ENCODE results near the gene ATG12. TPM values are rescaled to one million over a fixed set of nuclear protein-coding genes. Genes with fewer than 3 reads are reported as not detected.

ATG12 gene
- total and polyA plus RNA-seq, 2 experiments from 2014 or later, result 66.0 to 85.7 TPM

DNA sequence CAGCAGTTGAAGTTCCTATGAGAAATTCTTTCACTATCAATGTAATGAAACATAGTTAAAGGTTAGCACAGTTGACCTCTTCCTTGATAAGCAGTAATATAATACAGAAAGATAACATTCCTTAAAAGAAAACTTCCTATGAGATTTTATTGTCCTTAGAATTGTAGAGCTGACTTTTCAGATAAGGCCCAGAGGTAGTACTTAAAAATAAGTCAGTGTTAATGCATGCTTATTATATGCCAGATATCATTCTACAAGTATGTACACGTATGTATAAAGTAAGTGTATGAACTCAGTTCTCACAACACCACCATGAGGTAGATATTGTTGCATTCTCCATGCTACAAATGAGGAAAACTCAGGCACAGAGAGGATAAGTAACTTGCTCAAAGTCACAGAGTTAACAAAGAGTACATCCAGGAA is 15.7 kb upstream of the ATG12 start:
- Histone ChIP-seq H3K79me2 (peaks cover 99% of the 10 kb centered on the region), H3K4me3 (no peak overlapping the region), H3K27ac (peak overlapping the region; percentile 7), H3K4me2 (peak overlapping the region; percentile 37), H3K9me2 (replicated peaks; ENCODE audit: insufficient read depth) (no peaks in the 10 kb centered on the region), H3K36me3 (replicated peaks; ENCODE audit: insufficient read depth, low read depth) (no peaks in the 10 kb centered on the region), H3K27me3 (no peaks in the 10 kb centered on the region), H4K20me1 (ENCODE audit: insufficient read depth, poor library complexity, severe bottlenecking) (peaks cover 30% of the 10 kb centered on the region), H3K4me1 (ENCODE audit: insufficient read depth) (peaks cover 24% of the 10 kb centered on the region), H2AFZ (no peak overlapping the region), H3K9me3 (ENCODE audit: low read depth) (no peaks in the 10 kb centered on the region)
- TF ChIP-seq, protein P1, sequence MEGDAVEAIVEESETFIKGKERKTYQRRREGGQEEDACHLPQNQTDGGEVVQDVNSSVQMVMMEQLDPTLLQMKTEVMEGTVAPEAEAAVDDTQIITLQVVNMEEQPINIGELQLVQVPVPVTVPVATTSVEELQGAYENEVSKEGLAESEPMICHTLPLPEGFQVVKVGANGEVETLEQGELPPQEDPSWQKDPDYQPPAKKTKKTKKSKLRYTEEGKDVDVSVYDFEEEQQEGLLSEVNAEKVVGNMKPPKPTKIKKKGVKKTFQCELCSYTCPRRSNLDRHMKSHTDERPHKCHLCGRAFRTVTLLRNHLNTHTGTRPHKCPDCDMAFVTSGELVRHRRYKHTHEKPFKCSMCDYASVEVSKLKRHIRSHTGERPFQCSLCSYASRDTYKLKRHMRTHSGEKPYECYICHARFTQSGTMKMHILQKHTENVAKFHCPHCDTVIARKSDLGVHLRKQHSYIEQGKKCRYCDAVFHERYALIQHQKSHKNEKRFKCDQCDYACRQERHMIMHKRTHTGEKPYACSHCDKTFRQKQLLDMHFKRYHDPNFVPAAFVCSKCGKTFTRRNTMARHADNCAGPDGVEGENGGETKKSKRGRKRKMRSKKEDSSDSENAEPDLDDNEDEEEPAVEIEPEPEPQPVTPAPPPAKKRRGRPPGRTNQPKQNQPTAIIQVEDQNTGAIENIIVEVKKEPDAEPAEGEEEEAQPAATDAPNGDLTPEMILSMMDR (IDR thresholded peaks at IDR 0.05; ENCODE audit: poor library complexity), result no peak
- no peak for TF ChIP-seq EZH2 (IDR thresholded peaks at IDR 0.05; ENCODE audit: borderline replicate concordance)
- TF ChIP-seq EZH2phosphoT487 (IDR thresholded peaks at IDR 0.05; ENCODE audit: low read depth, severe bottlenecking, unreplicated experiment), result no peak
- WGBS (ENCODE audit: low lambda C conversion rate, missing lambda C conversion rate), result 34% methylated on average over 1 of the region's 1 CpG
- DNase-seq (ENCODE audit: low spot score), result no peak

DNA sequence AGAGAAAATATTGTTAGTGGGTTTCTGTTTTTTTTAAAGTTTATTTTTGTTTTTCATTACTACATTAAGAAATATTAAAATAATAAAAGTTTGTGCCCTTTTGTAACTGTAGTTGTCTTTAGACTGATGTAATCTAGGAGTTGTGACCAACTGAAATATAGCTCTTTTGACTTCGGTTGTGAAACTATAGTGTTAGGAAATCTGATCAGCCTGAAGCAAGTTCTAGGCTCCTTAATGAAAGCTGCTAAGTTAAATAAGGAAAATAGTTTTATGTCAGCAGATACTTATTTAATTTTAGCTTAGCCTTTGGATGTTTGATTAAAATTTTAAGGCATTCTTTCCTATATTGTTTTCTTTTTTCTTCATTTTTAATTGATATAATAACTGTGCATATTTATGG is 14.6 kb upstream of the ATG12 start:
- peaks cover 26% of the 10 kb centered on the region for H3K4me1 ChIP-seq (ENCODE audit: insufficient read depth)
- H3K9me2 ChIP-seq (replicated peaks; ENCODE audit: insufficient read depth), result no peaks in the 10 kb centered on the region
- WGBS (ENCODE audit: low lambda C conversion rate, missing lambda C conversion rate), result 72% methylated on average over 1 of the region's 1 CpG
- H3K27me3 ChIP-seq, result no peaks in the 10 kb centered on the region
- H2AFZ ChIP-seq, result no peak overlapping the region
- H3K9me3 ChIP-seq (ENCODE audit: low read depth), result no peaks in the 10 kb centered on the region
- no peaks in the 10 kb centered on the region for H3K36me3 ChIP-seq (replicated peaks; ENCODE audit: insufficient read depth, low read depth)
- no peak for DNase-seq (ENCODE audit: low spot score)
- peaks cover 98% of the 10 kb centered on the region for H3K79me2 ChIP-seq
- no peak overlapping the region for H3K4me3 ChIP-seq
- H4K20me1 ChIP-seq (ENCODE audit: insufficient read depth, poor library complexity, severe bottlenecking), result peaks cover 35% of the 10 kb centered on the region
- TF ChIP-seq, protein P1 (IDR thresholded peaks at IDR 0.05; ENCODE audit: poor library complexity), result no peak
- TF ChIP-seq EZH2 (IDR thresholded peaks at IDR 0.05; ENCODE audit: borderline replicate concordance) (no peak), EZH2phosphoT487 (IDR thresholded peaks at IDR 0.05; ENCODE audit: low read depth, severe bottlenecking, unreplicated experiment) (no peak)
- no peak overlapping the region for H3K4me2 ChIP-seq
- no peak overlapping the region for H3K27ac ChIP-seq

DNA sequence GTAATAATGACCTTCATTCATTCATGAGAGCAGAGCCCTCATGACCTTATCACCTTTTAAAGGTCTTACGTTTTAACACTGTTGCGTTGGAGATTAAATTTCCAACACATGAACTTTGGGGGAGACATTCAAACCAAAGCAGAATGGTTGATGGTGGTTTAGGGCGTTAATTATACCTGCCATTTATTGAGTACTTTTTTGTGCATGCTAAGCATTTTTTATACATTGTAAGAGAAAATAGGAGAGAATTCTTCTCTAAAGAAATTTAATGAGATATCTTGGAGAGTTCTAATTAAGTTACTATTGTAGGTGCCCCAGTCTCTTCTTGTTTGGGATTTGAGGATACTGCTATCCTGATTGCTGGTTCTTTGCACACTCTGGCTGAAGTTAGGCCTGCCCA is 12.8 kb upstream of the ATG12 start:
- no peak overlapping the region for H3K4me3 ChIP-seq
- H3K27ac ChIP-seq, result no peak overlapping the region
- peaks cover 27% of the 10 kb centered on the region for H3K4me1 ChIP-seq (ENCODE audit: insufficient read depth)
- DNase-seq (ENCODE audit: low spot score), result no peak
- H3K9me3 ChIP-seq (ENCODE audit: low read depth), result no peaks in the 10 kb centered on the region
- no peak overlapping the region for H2AFZ ChIP-seq
- H4K20me1 ChIP-seq (ENCODE audit: insufficient read depth, poor library complexity, severe bottlenecking), result peaks cover 26% of the 10 kb centered on the region
- H3K79me2 ChIP-seq, result peaks cover 95% of the 10 kb centered on the region
- H3K9me2 ChIP-seq (replicated peaks; ENCODE audit: insufficient read depth), result no peaks in the 10 kb centered on the region
- H3K36me3 ChIP-seq (replicated peaks; ENCODE audit: insufficient read depth, low read depth), result no peaks in the 10 kb centered on the region
- TF ChIP-seq, protein P1 (IDR thresholded peaks at IDR 0.05; ENCODE audit: poor library complexity), result no peak
- TF ChIP-seq EZH2phosphoT487 (IDR thresholded peaks at IDR 0.05; ENCODE audit: low read depth, severe bottlenecking, unreplicated experiment), result no peak
- TF ChIP-seq EZH2 (IDR thresholded peaks at IDR 0.05; ENCODE audit: borderline replicate concordance), result no peak
- no peaks in the 10 kb centered on the region for H3K27me3 ChIP-seq
- H3K4me2 ChIP-seq, result no peak overlapping the region
- WGBS (ENCODE audit: low lambda C conversion rate, missing lambda C conversion rate), result 93% methylated on average over 3 of the region's 3 CpGs

Data from hepatocyte (in vitro differentiated cells).